GM12892 (cell line): ENCODE data around the gene KLF14.

Experiments used
- DNase-seq: peaks from one replicate; pipeline ENCODE4 v3.0.0; 2011; ENCODE audit not compliant: insufficient read length
- FAIRE-seq: peaks from 2 replicates; lab custom pipeline; 2011; peaks lifted over from hg19 to GRCh38; lab: Jason Lieb, UNC
- POLR2A ChIP-seq: IDR thresholded peaks from 2 replicates; pipeline ENCODE4 v1.6.1; 2011; ENCODE audit warnings: low read depth, low read length, control low read depth
- POLR2AphosphoS5 ChIP-seq: IDR thresholded peaks from 2 replicates; pipeline ENCODE4 v1.6.1; 2011; ENCODE audit warnings: low read depth, low read length, control low read depth
- TAF1 ChIP-seq: IDR thresholded peaks from 2 replicates; pipeline ENCODE4 v1.6.1; 2011; ENCODE audit warnings: low read depth, mild to moderate bottlenecking, control low read depth, low read length, borderline replicate concordance

The KLF14 gene

GRCh38 chr7:130741331-130741995 is 7.5 kb upstream of the KLF14 start:
- no peak for TF ChIP-seq TAF1
- TF ChIP-seq POLR2A = no peak
- no peak for TF ChIP-seq POLR2AphosphoS5
- DNase-seq = no peak
- FAIRE-seq = peak; percentile 81

- FAIRE-seq (no peak), DNase-seq (no peak)
- TF ChIP-seq TAF1 = no peak
- no peak for TF ChIP-seq POLR2A
- no peak for TF ChIP-seq POLR2AphosphoS5
Measured at GRCh38 chr7:130740606-130741005, 6.6 kb upstream of the KLF14 start.

- no peak for TF ChIP-seq TAF1
- TF ChIP-seq POLR2A = no peak
- TF ChIP-seq POLR2AphosphoS5 = no peak
- DNase-seq = no peak
- no peak for FAIRE-seq
Measured at GRCh38 chr7:130736298-130736900, 2.4 kb upstream of the KLF14 start.

- no peak for TF ChIP-seq TAF1
- no peak for TF ChIP-seq POLR2A
- TF ChIP-seq POLR2AphosphoS5 = no peak
- FAIRE-seq (peak; percentile 79), DNase-seq (no peak)
Measured at GRCh38 chr7:130734815-130735716, 1.1 kb upstream of the KLF14 start.

GRCh38 chr7:130732980-130733930 is 752 bp downstream of the KLF14 start:
- DNase-seq = peak; percentile 54
- TF ChIP-seq POLR2A = no peak
- no peak for TF ChIP-seq TAF1
- TF ChIP-seq POLR2AphosphoS5 = no peak
- FAIRE-seq = no peak

GRCh38 chr7:130723784-130724183 is 10.2 kb downstream of the KLF14 start:
- FAIRE-seq (no peak), DNase-seq (no peak)
- TF ChIP-seq POLR2AphosphoS5 = no peak
- TF ChIP-seq POLR2A = no peak
- TF ChIP-seq TAF1 = no peak

GRCh38 chr7:130721486-130722277 is 12.3 kb downstream of the KLF14 start:
- FAIRE-seq (no peak), DNase-seq (no peak)
- TF ChIP-seq POLR2A (no peak), POLR2AphosphoS5 (no peak), TAF1 (no peak)

GRCh38 chr7:130719541-130719940 is 14.5 kb downstream of the KLF14 start:
- TF ChIP-seq POLR2AphosphoS5 = no peak
- TF ChIP-seq TAF1 = no peak
- no peak for TF ChIP-seq POLR2A
- FAIRE-seq = no peak
- no peak for DNase-seq

- DNase-seq (no peak), FAIRE-seq (no peak)
- no peak for TF ChIP-seq POLR2A
- no peak for TF ChIP-seq POLR2AphosphoS5
- TF ChIP-seq TAF1 = no peak
Measured at GRCh38 chr7:130712416-130712815, 21.6 kb downstream of the KLF14 start.

- FAIRE-seq (no peak), DNase-seq (no peak)
- TF ChIP-seq TAF1 = no peak
- TF ChIP-seq POLR2A = no peak
- TF ChIP-seq POLR2AphosphoS5 = no peak
Measured at GRCh38 chr7:130708766-130709165, 25.2 kb downstream of the KLF14 start.

- DNase-seq (no peak), FAIRE-seq (no peak)
- TF ChIP-seq TAF1 (no peak), POLR2AphosphoS5 (no peak), POLR2A (no peak)
Measured at GRCh38 chr7:130708001-130708400, 26.0 kb downstream of the KLF14 start.
